Breast epithelium (tissue), 3 donors: ENCODE results near the gene ADAMTS17.

Experiments used
- POLR2A ChIP-seq: fragments of 450-650 bp; IDR thresholded peaks from one replicate; pipeline ENCODE4 v1.6.1; 2016; ENCODE audit warnings: antibody characterized with exemption, mild to moderate bottlenecking, moderate library complexity
- POLR2AphosphoS5 ChIP-seq, 3 donors: sonication (generic); formaldehyde crosslinking; IDR thresholded peaks; one replicate each; pipeline ENCODE4 v1.6.1; 2017; ENCODE audit warnings: antibody characterized with exemption in 3 of 3
- TF ChIP-seq, protein P1 (sequence below), 3 donors: fragments of 450-650 bp; IDR thresholded peaks; one replicate each; pipeline ENCODE4 v1.5.1; 2016 to 2017; ENCODE audit warnings: antibody characterized with exemption in 3 of 3, mild to moderate bottlenecking in 3 of 3, moderate library complexity in 3 of 3

DNA sequence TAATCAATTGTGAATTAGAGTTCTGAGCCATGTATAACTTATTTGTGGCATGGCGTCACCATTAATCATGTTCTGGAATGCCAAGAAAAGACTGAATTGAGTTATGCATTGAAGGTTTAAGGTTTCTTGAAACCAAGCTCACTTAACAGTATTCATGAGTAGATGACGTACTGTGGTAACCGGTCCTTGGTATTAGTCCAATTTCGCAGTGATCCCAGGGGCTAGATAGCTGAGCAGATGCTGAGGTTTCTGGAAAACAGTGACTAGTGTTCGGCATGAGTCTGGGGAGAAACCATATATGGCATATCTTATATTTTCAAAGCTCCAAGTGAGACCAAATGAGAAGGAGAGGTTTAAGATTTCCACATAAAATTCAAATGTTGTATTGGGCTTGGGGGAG, 390.3 kb downstream of the ADAMTS17 start:
- TF ChIP-seq POLR2A (no peak), POLR2AphosphoS5 (IDR thresholded peaks at IDR 0.05) (no peak)
- TF ChIP-seq, protein P1, sequence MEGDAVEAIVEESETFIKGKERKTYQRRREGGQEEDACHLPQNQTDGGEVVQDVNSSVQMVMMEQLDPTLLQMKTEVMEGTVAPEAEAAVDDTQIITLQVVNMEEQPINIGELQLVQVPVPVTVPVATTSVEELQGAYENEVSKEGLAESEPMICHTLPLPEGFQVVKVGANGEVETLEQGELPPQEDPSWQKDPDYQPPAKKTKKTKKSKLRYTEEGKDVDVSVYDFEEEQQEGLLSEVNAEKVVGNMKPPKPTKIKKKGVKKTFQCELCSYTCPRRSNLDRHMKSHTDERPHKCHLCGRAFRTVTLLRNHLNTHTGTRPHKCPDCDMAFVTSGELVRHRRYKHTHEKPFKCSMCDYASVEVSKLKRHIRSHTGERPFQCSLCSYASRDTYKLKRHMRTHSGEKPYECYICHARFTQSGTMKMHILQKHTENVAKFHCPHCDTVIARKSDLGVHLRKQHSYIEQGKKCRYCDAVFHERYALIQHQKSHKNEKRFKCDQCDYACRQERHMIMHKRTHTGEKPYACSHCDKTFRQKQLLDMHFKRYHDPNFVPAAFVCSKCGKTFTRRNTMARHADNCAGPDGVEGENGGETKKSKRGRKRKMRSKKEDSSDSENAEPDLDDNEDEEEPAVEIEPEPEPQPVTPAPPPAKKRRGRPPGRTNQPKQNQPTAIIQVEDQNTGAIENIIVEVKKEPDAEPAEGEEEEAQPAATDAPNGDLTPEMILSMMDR (IDR thresholded peaks at IDR 0.05) = no peak
